Activated CD4-positive, alpha-beta T cell treated with anti-CD3 and anti-CD28 coated beads, Interleukin-2, amount 50 U/mL, for 48 hours (primary cell): Measurements from ENCODE around the gene CAMK2B.

Experiments
- DNase-seq, 2 experiments: peaks; one replicate each; pipeline ENCODE4 v3.0.0-alpha.2; 2020

CAMK2B gene

DNA sequence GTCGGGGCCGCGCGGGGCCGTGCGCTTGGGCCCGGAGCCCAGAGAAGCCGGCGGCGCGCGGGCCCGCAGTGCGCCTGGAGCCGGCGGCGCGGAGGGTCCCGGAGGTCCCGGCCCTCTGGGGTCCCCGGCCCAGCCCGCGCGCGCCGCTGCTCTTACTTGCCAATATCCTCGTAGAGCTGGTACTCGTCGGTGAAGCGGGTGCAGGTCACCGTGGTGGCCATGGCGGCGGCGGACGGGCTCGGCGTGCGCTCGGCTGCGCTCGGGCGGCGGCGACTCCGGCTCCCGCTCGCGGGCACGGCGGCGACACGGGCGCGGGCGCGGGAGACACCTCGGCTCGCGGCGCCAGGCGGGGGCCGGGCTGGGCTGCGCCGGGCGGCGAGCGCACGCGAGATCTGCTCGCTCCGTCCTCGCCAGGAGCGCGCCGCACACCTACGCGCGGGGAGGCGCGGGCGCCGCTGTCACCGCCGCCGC, at the start of gene CAMK2B:
Gene CAMK2B, minus strand, starts transcription at position 394 of the 471 bp plus-strand sequence. Its CDS starts 173 bp downstream, at position 221.
- DNase-seq = no peak

DNA sequence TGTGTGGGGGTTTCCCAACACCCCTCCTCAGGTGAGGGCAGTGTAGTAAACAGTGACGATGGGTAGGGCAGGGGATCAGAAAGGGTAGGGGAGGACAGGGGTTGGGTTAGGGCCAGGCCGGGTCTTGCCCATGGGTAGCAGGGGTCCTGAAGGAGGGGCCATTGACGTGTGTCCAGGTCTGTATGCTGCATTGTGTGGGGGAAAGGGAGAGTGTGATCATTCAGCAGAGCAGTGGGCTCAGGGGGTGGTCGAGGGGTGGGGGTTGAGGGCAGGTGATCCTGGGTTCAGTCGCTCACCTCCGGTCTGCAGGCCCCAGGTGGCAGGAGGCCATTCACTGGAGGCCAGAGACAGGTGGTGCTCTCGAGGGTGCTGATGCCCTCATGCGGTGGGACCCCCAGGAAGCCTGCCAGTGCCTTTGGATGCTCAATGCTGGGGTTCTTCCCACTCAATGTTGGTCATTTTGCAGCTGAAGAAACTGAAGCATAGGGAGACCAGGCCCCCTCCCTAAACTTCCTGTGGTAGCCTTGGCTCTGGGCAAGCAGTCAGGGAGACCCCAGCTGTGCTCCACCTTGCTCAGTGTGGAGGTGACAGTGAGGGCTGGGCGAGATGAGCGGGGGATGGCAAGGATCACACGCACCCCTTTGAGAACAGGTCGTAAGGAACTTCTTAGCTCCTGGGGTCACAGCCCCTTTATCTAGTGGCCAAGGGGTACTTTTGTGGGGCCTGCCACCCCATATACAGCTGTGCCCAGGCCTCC, 48.8 kb upstream of the CAMK2B start:
- no peak for DNase-seq

- no peak for DNase-seq
Measured at GRCh38 chr7:44373418-44373740, 48.0 kb upstream of the CAMK2B start.

DNA sequence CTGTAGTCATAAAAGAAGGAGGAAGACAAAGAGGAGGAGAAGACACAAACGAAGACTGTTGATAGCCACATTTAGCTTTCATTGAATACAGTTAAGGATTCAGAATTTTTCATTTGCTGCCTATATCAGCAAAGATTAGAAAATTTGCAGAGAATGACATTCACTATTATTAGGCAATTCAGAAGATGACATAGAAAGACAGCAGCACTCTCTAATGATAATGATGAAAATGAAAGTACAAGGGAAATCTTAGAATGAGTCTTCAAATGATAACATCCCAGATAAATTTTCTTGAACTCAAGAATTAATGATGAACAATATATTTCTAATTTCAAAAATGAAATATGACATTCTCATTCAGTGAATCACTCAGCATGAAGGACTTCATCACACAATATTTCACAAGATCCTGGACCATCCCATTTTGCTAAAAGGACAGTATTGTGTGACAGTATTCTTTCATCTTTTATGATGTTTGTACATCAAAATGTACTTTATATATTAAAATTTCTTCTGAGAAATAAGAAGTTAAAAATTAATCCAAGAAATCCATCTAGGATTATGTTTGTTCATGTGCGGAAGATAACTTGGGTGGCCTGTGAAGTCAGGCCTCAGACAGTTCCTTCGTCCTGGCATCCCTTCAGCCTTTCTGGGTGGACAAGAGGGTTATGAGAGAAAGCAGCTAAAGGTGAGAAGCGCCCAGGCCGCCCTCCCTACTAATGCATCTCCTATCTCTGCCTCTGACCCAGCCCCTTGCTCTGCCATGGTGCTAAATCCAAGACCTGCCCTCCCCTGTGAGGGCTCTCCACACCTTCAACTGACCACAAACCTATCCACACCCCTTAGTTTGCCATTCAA, 47.4 kb upstream of the CAMK2B start:
- no peak for DNase-seq

DNA sequence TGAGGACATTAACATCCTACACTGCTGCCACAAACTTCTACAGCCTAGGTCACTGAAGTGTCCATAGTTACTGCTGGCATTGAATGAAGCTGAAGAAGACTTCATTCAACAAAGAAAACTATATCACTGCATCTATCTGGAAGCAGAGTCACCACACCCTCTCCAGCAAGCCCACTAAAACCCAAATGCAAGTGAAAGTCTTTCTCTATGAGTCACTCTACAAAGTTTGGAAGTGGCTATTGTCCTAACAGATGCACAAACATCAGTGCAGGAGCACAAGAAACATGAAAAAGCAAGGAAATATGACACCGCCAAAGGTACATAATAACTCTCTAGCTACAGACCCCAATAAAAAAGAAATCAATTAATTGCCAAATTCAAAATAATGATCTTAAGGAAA, 43.5 kb upstream of the CAMK2B start:
- DNase-seq = no peak

GRCh38 chr7:44368455-44368854, 43.1 kb upstream of the CAMK2B start:
- no peak for DNase-seq

- no peak for DNase-seq
Measured at GRCh38 chr7:44367475-44368043, 42.2 kb upstream of the CAMK2B start.

DNA sequence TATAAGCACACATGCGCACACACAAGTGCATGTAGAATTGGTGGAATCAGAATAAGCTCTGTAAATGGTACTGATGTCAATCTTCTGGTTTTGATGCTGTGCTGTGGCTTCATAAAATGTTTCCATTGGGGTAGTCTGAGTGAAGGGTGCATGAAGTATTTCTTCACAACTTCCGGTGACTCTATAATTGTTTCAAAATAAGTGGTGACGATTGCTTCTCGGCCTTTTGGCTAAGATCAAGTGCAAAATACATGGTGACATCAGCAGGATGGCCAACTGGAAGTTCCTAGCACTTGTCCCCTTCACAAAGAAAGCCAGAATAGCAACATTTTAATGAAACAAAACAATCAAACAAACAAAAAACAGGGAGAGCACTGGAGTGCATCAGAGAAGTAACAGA, 41.6 kb upstream of the CAMK2B start:
- no peak for DNase-seq

DNA sequence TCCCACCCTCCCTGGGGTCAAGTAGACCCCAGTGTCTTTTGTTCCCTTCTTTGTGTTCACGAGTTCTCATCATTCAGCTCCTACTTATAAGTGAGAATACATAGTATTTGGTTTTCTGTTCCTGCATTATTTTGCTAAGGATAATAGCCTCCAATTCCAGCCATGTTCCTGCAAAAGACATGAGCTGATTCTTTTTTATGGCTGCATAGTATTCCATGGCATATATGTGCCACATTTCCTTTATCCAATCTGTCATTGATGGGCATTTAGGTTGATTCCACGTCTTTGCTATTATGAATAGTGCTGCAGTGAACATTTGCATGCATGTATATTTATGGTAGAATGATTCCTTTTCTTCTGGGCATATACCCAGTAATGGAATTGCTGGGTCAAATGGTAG, 28.3 kb upstream of the CAMK2B start:
- DNase-seq = no peak

GRCh38 chr7:44348851-44349781, 23.7 kb upstream of the CAMK2B start:
- no peak for DNase-seq

- DNase-seq = no peak
Measured at GRCh38 chr7:44348300-44348699, 22.9 kb upstream of the CAMK2B start.

DNA sequence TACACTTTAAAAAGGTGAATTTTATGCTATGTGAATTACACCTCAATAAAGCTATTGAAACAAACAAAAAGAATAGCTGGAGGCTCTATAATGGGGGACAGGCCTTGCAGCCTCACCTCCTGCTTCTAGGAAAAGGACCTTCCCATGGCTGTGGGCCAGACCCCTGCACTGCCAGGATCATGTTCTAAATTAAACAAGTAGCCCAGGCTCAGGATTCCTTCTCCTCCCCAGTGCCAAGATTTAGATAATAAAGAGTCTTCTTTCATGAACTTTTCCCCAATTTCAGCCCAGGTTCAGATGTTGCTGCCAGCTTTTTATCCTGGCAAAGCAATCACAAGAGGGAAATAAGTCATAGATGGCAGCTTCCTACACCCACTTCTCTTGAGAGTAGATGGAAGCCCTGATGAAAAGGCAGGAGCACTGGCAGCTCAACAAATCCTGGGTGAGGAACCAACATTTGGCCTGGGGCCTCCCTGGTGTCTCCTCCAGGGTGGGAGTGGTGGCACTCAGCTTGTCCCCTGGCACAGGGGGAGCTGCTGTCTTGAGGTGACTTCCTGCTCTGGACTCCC, 22.2 kb upstream of the CAMK2B start:
- DNase-seq = no peak

DNA sequence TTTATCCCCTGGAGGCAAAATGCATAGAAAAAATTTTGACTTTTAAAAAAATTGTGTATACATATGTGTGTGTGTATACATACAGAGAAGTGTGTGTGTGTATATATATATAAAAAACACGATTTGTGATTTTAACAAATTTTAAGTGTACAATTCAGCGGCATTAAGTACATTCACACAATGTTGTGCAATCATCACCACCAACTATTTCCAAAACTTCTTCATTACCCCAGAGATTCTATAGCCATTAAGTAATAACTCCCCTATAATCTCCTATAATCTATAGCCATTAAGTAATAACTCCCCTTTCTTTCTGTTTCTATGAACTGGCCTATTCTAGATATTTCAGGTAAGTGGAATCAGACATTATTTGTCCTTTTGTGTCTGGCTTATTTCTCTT, 20.7 kb upstream of the CAMK2B start:
- no peak for DNase-seq

- DNase-seq = no peak
Measured at GRCh38 chr7:44341401-44341800, 16.0 kb upstream of the CAMK2B start.

GRCh38 chr7:44338600-44338999, 13.2 kb upstream of the CAMK2B start:
- no peak for DNase-seq

- DNase-seq = no peak
Measured at GRCh38 chr7:44336491-44336890, 11.1 kb upstream of the CAMK2B start.

DNA sequence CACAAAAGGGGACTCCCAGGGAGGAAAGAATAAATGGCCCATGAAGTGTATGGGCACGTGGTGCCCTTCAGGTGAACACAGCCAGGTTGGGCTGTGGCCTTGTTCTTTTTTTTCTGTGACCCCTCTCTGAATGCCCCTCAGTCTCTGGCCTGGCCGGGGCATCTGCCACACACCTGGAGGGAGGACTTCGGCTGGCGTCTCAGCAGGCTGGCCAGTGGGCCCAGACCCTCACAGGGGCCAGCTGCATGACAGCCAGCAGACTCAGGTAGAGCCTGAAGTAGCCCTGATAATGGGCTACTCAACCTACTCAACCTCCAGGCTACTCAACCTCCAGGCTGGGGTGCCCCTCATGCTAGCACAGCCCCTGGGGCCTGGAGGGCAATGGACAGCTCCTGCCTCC, 9.8 kb upstream of the CAMK2B start:
- DNase-seq = no peak

GRCh38 chr7:44334734-44335097, 9.3 kb upstream of the CAMK2B start:
- no peak for DNase-seq

GRCh38 chr7:44333911-44334733, 8.7 kb upstream of the CAMK2B start:
- DNase-seq = no peak

GRCh38 chr7:44331682-44332081, 6.3 kb upstream of the CAMK2B start:
- no peak for DNase-seq

DNA sequence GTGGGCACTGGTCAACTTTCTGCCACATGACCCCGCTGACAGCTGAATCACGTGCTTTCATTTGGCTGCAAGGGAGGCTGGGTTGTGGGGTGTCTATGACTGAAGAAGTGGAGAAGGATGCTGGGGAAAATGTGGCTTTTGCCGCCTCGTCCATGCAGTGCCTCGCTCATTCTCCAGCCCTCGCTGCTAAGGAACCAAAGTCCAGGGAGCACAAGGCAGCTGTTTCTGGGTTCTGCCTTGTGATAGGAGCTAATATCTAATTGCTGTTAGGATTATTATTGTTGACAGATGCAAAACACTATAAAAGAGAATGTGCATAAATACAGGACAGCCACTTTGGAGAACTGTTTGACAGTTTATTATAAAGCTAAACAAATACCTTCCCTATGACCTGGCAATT, 4.9 kb upstream of the CAMK2B start:
- no peak for DNase-seq

GRCh38 chr7:44329888-44330287, 4.5 kb upstream of the CAMK2B start:
- DNase-seq = no peak
